ENCODE data around the gene BEAN1.

GRCh38 chr16:66515596-66516508 lies 88.8 kb downstream of the BEAN1 start:
- peak in 1 of 7 experiments; percentile 17 for TF ChIP-seq CTCF (IDR thresholded peaks at IDR 0.05)
- TF ChIP-seq POLR2A (IDR thresholded peaks at IDR 0.05), result no peak
- TF ChIP-seq POLR2AphosphoS5 (IDR thresholded peaks at IDR 0.05), result no peak
- TF ChIP-seq EP300 (IDR thresholded peaks at IDR 0.05), result no peak
